NCI-H2227 (cell line): ENCODE results near the gene CRTC1.
A peak's percentile ranks its signal among the peaks of the same experiment; 100 is the strongest.

ENCODE experiments used
- DNase-seq: peaks from one replicate; lab custom pipeline; 2025; ENCODE audit not compliant: unreplicated experiment; lab: John Stamatoyannopoulos, UW

CRTC1 gene

DNA sequence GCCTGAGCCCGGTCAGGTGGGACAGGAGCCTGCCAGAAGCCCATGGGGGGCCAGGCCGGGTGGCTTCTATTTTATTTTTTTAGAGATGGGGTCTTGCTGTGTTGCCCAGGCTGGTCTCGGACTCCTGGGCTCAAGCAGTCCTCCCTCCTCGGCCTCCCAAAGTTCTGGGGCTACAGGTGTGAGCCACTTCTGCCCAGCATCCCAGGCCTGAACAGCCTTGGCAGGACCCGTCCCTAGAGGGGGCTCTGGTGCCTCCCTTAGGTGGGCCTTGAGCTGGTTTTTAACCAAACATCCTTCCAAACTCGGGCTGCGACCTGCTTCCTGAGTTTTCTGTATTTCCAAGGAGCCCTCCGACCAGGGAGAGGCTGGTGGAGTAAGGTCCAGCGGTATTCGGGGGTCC, 97.2 kb downstream of the CRTC1 start:
- DNase-seq: no peak

DNA sequence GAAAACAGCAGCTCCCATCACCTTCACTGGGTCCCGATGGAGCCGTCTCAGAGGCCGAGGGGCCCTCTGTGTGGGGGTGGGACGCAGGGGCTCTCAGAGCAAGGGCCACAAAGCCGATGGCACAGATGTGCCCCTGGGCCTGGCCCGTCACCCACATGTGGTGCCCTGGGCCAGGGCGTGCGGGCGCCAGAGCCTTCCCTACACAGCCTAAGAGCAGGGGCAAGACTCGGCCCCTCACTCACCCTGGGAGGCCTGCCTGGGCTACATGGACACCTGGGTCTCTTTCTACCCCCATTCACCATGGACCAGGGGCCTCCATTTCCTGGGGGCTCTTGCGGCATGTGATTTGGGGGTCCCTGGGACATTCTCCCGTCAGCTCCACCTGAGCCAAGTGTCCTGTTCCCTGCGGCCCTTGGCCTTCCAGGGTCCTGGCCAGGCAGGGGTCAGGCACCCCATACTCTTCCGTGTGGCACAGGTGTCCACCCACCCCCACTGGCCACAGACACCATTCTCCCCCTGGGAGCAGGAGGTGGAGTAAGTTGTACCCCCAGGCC, 97.6 kb downstream of the CRTC1 start:
- no peak for DNase-seq

DNA sequence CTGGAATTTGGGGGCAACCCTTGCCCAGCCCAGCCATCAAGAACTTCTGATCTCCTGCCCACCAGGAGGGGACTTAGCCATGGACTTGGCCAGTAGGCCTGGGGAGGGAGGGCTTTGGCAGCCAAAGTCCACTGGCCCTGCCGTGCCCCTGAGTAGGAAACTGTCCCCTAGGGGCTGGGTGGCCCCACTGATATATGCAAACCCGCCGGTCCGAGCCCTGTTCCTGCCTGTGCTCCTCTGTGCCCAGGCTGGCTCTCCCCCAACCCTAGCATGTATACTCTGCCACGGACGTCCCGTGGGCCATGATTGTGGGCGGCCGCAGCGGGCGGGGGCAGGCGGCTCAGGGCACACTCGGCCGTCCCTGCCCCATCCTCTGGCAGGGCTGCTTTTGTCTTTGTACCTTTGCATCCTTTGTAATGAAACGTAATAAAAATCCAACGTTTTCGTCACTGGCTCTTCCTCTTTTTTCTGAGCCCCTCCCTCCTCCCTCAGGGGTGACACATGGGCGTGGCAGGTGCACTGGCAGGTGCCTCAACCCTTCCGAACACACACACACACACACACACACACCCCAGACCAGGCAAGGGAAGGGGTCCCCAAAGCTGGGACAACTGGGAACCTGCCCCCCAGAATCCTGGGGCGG, 98.5 kb downstream of the CRTC1 start:
- DNase-seq: no peak

DNA sequence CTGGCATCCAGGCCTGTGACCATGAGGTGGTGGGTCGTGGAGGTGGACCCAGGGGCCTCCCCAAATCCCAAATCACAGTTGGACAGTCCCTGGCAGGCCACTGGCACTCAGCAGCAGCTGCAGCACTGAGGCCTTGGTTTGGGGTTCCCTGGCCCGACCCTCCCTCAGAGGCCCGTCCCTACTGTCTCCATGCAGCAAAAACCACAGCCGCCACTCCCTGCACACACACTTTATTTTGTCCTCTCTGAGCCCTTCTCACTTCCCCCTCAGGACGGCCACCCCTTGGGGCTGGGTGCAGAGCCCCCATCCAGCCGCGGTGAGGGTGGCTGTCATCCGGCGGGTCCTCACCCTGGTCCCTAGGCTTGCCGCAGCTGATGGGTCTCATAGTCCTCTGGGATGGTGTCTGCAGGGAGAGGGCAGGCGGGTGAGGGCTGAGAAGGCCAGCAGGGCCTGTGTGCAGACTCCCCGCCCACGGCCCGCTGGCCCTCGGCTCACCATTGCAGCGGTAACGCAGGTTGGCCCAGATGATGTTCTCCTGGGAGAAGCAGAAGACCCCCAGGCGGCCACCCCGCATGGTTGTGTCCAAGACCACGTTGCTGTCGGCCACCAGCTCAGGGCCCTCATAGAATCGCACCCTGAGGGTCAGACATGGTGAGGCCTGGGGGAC, 99.2 kb downstream of the CRTC1 start:
- no peak for DNase-seq

DNA sequence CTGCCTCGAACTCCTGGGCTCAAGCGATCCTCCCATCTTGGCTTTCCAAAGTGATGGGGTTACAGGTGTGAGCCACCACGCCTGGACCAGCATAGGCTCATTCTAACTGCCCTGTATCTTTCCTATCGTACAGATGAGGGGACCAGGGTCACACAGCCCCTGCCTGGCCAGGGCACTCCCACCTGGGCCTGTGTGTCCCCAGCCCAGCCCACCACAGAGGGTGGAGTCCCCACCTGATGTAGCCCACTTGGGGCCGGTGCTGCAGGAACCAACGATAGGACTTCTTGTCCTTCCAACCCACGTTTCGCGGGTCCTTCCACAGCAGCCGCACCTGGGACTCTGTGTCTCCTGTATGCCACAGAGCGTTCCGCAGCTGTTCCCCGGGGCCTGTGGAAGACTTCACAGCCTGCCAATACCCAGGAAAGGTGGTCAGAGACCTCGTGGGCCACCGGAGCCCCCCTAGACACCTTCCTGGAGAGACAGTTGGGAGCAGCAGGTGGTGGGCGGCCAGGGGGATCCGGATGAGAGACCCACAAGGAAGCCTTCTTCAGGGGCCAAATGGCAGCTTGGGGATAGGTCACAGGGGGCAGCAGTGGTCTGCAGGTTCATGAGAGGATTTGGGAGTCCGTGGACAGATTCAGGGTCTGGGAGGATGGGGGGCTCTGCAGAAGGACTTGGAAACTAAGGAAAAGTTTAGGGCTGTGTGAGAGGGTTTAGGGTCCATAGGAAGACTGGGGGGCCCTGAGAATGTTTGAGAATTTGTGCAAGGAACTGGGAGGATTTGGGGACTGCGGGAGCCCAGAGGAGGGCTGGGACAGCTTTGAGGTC, 100.7 kb downstream of the CRTC1 start:
- DNase-seq: no peak

DNA sequence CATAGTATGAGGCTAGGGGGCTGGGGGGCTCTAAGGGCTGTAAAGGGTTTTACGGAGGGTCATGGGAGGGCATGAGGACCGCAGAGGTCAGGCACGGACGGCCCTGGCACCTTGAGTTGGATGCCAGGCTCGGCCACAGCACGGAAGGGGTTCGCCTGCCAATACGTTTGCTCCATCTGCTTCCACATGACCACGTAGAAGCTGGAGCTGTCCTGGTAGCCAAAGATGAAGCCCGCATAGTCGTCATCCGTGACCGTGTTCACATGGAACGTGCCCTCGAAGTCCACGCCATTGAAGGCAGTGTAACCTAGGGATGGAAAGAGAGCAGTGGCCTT, 101.3 kb downstream of the CRTC1 start:
- no peak for DNase-seq

DNA sequence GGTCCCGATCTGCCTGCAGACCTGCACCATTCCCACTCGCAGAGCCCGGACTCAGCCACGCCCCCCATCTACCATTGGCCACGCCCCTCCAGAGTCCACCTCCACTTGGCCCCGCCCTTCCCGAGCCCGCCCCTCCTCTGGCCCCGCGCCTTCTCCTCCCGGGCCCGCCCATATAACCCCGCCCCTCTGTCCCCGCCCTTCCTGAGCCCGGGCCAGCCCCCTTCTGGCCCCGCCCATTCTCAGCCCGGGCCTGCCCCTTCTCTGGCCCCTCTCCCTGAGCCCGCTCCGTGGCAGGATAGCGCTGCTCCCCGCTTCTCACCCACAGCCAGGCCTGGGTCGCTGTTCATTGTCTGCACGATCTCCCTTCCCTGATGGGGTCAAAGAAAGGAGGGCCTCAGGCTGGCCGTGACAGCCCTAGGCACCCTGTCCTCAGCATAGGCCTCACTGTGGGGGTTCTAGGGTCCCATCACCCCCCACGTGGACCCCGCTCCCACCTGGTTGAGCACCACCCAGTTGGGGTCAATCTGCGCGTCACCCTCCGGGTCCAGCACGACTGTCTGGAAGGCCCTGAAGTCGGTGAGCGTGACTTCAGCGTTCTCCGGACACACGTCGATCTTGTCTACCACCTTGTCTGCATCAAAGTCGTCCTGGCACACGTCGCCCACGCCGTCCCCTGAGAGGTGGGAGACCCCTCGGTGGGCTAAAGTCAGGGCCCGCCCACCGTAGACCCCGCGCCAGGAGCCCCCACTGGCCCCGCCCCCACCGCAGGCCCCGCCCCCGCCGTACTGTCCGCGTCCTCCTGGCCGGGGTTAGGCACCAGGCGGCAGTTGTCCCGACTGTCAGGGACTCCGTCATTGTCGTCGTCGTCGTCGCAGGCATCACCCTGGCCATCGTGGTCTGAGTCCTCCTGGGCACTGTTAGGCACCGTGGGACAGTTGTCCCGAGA, 102.0 kb downstream of the CRTC1 start:
- peak; percentile 43 for DNase-seq

DNA sequence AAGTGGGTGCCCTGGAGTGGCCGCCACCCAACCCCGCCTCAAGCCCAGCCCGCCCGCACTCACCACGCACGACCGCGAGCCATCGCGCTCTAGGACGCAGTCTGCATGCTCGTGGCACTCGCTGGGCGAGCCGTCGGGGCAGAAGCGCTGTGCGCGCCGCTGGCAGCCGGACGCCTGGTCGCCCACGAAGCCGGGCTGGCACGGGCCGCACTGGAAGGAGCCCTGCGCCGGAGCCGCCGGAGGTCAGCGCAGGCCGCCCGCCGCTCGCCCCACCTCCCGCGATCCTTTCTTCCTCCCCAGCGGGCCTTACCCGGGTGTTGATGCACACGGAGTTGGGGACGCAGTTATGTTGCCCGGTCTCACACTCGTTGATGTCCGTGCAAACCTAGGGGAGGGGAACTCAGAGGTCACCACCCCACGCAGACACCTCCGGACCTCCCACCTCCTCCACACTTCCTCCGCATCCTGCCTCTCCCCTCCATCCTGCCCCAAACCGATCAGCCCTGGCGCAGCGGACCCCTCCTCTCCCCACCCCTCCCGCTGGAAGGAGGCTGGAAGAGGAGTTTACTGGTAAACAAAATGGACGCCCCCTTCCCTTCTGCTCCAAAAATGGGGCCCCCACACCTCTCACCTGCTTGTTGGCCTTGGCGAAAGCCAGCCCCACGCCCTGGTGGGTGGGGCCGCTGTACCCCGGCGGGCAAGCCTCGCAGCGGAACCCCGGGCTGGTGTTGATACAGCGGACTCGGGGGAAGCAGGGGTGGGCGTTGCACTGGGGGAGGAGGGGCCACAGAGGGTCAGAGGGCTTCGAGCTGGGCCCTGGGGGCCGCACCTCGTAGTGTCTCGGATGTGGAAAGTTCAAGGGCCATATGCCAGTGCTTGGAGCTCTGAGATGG, 105.3 kb downstream of the CRTC1 start:
- DNase-seq: no peak

DNA sequence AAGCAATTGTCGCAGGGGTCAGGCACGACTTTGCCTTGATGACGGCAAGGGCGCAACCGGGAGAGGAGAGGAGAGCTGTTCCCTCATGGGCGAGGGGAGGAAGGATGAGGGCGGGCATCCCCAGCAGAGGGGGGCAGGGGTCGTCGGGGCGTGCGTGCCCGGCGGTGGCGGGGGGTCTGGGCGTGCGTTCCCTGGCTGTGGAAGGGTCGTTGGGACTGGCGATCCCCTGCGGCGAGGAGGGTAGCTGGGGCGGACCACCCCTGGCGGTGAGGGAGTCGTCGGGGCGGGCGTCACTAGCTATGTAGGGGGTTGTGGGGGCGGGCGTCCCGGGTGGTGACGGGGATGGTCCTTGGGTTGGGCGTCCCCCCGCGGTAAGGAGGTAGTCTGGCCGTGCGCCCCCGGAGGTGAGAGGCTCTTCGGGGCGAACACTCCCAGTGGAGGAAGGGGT, 106.0 kb downstream of the CRTC1 start:
- no peak for DNase-seq

DNA sequence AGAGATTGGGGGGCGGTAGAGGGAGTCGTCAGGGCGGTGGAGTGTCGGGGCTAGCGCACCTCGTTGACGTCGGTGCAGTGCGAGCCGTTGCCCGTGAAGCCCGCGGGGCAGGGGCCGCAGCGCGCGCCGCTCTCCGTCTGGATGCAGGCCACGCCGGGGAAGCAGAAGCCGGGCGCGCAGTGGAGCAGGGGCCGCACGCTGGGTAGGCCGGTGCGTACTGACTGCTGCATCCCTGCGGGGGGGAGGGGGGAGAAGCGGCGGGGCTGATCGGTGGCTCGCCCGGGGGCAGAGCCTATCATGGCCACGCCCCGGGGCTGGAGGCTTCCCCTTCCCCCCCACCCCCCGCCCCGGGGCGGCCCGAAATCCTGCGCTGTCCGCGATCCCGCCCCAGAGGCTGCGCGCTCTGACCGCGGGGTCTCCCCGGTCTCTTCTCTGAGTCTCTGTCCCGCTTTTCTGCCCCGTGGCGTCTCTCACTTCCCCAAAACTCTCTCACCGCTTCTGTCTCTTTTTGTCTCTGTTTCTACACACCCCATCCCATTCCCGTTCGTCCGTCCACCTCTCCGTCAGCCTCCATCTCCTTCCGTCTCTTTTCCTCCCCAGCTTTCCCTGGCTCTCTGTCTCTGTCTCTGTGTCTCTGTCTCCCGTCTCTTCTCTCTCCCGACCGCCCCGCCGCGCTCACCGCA, 106.5 kb downstream of the CRTC1 start:
- DNase-seq: peak; percentile 40

DNA sequence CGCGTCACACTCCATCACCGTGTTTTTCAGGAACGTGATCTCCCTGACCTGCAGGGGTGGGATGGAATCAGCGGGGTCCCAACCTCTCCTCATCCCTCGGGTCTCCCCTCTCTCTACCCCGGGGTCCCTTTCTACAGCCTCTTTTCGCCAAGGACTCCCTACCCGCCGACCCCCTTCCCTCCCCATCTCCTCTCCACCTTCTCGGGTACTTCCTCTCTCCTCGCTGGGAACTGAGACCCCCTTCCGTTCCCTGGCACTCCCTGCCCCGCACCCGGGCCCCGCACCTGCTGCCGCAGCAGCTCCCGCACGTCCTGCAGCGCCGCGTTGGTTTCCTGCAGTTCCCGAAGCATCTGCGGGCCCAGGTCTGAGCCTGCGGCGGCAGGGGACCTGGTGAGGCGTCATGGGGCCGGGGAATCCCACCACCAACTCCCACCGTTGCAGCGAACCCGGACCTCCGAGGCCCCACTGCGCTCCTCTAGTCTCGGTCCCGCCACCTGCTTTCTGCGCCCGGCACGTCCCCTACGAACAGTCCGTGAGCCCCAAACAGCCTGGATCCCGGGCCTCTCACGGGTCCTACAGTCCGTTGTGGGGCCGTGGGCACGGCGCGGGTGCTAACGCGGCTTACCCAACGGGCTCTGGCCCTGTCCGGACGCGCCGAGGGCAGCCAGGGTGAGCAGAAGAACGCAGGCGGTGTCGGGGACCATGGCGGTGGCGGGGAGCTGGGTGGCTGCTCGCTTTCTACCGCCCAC, 107.3 kb downstream of the CRTC1 start, which contains the start of gene COMP:
TSS of gene COMP (minus strand) at position 740 of the 749 bp plus-strand sequence. CDS start at position 704, 36 bp downstream.
- no peak for DNase-seq

DNA sequence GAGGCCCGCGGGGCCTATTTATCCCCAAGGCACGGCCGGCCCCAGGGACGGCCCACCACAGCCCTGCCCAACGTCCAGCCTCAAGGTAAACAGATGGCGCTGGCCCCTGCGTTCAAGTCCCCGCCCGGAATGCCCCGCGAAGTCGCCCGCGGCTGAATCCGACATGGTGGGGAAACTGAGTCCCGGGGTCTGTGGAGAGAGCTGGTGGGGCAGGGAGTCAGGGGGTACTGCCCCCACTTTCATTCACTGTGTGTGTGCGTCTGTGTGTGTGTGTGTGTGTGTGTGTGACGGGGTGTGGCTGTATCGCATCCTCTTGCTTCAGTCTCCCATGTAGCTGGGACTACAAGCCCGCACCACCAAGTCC, 107.8 kb downstream of the CRTC1 start:
- DNase-seq: no peak

DNA sequence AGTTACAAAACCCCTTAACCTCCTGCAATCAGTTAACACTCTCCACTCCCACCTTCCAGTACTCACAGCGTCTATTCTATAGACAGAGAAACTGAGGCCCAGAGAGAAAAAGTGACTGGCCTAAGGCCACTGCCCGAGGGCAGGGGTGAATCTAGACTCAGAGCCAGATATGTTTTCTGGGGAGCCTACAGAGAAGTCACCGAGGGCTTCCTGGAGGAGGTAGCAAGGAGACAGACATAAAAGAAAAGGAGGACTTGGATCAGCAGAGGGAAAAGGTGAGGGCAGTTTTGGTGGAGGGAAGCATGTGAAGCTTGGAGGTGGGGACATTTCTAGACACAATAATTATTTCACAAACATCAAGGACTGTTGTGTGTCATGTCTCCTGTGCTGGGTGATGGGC, 109.2 kb downstream of the CRTC1 start:
- no peak for DNase-seq

DNA sequence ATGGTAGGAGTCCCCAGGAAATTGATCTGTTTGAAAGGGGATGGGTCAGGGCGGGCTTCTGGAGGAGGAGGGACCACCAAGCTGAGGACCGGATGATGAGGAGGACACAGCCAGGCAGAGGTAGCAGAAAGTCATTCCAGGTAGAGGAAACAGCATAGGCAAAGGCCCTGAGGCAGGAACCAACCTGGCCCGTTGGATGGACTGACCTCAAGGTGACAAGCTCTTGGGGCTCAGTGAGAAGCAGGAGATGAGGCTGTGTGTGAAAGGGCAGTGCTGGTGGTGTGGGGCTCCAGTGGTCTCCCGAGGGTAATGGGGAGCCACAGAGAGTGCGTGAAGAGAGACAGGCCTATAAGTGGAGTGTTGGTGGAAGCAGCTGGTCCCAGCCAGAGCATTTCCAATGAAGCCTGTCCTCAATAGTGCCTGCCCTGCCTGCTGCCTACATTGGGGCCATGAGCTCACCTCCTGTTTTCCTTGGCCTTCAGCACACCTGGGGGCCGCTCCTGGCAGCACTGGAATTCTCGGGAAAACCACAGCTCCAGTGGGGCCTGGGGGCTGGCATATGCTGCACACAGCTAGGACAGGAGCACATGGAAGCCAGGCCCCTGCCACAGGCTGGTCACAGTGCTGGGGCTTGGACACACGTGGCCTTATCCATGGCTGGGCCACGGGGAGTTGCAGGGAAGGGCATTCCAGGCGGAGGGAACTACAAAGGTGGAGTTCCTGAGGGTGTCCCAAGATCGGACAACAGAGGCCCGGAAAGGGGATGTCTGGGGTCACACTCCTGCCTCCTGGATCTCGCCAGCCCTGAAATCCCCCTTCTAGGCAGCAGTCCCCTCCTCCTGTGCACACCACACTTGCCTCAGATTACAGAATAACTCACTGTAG, 109.9 kb downstream of the CRTC1 start:
- DNase-seq: no peak

DNA sequence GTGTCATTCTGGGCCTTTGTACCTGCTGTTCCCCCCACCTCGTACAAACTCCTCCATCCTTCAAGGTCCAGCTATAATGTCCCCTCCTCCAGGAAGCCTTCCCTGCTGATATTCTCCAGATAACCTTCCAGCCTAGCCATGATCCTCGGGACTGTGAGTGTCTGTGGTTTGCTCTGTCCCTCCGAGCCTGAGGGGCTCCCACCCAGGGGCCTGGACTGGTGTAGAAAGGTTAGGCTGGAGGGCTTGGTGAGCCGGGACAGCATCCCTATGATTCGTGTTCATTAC, 110.5 kb downstream of the CRTC1 start:
- no peak for DNase-seq

DNA sequence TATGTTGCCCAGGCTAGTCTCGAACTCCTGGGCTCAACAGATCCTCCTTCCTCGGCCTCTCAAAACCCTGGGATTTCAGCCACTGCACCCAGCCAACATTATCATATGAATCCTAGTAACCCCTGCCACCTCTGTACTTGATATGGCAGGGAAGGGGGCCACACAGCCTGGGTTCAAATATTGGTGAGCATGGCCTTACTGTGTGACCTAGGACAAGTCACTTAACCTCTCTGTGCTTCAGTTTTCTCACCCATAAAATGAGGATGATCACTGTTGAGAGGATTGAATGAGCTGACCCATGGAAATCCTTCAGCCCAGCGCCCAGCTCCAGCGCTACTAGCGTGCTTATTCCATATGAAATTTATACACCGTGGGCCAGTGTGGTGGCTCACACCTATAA, 111.2 kb downstream of the CRTC1 start:
- no peak for DNase-seq

DNA sequence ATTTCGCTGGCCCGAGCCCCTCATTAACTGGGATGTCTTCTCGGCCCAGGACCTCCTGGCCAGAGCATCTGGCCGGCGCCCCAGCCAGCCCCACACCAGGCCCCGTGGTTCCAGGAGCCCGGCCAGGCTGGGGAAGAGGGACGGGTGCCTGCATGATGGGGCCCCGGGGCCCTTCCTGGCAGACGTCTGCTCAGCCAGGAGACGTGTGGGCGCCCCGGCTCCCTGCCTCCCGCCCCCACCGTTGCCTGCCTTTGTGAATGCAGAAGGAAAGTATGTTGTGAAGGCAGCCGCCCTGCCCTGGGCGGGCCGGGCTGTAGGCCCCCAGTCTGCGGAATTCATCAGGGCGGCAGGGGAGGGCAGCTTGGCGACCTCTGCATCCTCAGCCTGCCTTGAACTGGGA, 112.1 kb downstream of the CRTC1 start:
- no peak for DNase-seq

DNA sequence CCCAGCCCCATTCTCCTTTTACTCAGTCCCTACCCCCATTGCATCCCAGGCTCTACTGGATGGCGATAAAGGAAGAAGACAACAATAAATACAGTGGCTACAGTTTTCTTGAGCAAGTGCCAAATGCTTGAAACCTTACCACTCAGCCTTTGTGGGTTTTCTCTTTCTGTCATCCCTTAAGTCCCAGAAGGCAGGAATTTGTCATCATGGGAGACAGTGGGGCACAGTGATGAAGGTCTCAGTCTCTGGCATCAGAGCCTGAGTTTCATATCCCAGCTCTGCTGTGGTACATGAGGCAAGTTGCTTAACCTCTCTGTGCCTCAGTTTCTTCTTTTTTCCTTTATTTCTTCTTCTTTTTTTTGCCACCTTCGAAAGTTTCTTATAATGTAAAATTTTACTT, 112.8 kb downstream of the CRTC1 start:
- DNase-seq: no peak
